GM23338 (cell line): ENCODE measurements around the gene LGI1. TPM values are rescaled to one million over a fixed set of nuclear protein-coding genes. Genes with fewer than 3 reads are reported as not detected.

ENCODE experiments used
- ATAC-seq: fragments of 200-7000 bp; cut with Tn5 transposase; 3 replicates; pipeline ENCODE4 v1.9.1; 2020
- DNase-seq: peaks from one replicate; pipeline ENCODE4 v3.0.0-alpha.2; 2015; ENCODE audit warnings: low spot score
- H2AFZ ChIP-seq: fragments of 200-600 bp; sonication (generic); 2 replicates; pipeline ENCODE4 v1.8.0; 2016; ENCODE audit warnings: antibody characterized with exemption, mild to moderate bottlenecking, moderate library complexity
- H3F3A ChIP-seq: fragments of 200-600 bp; sonication (generic); replicated peaks from 2 replicates; pipeline ENCODE4 v1.8.0; 2017; ENCODE audit warnings: antibody characterized with exemption, mixed run types, low read depth
- H3K27ac ChIP-seq: fragments of 200-600 bp; sonication (generic); 2 replicates; pipeline ENCODE4 v1.6.1; 2016; ENCODE audit warnings: low read depth
- H3K27me3 ChIP-seq: fragments of 200-600 bp; sonication (generic); 2 replicates; pipeline ENCODE4 v1.8.0; 2016; ENCODE audit warnings: mild to moderate bottlenecking, mixed run types, moderate library complexity; ENCODE audit not compliant: insufficient read depth
- H3K36me3 ChIP-seq: fragments of 200-600 bp; sonication (generic); 2 replicates; pipeline ENCODE4 v1.8.0; 2016; ENCODE audit warnings: mild to moderate bottlenecking; ENCODE audit not compliant: insufficient read depth
- H3K4me1 ChIP-seq: fragments of 200-600 bp; sonication (generic); 2 replicates; pipeline ENCODE4 v1.8.0; 2016; ENCODE audit warnings: mild to moderate bottlenecking, moderate library complexity; ENCODE audit not compliant: insufficient read depth
- H3K4me2 ChIP-seq: fragments of 200-600 bp; sonication (generic); 2 replicates; pipeline ENCODE4 v1.7.1; 2017; ENCODE audit warnings: mixed run types
- H3K4me3 ChIP-seq: fragments of 200-600 bp; sonication (generic); 2 replicates; pipeline ENCODE4 v1.6.1; 2016; ENCODE audit warnings: mixed run types
- H3K79me2 ChIP-seq: fragments of 200-600 bp; sonication (generic); replicated peaks from 2 replicates; pipeline ENCODE4 v1.8.0; 2017; ENCODE audit warnings: mild to moderate bottlenecking; ENCODE audit not compliant: insufficient read depth
- H3K9me2 ChIP-seq: fragments of 200-600 bp; sonication (generic); 2 replicates; pipeline ENCODE4 v1.8.0; 2017; ENCODE audit not compliant: insufficient read depth
- H4K20me1 ChIP-seq: fragments of 200-600 bp; sonication (generic); replicated peaks from 2 replicates; pipeline ENCODE4 v1.8.0; 2017; ENCODE audit warnings: mild to moderate bottlenecking; ENCODE audit not compliant: insufficient read depth
- H3K27ac Mint-ChIP-seq: 2 replicates; pipeline ENCODE4 v1.8.0; 2020; ENCODE audit warnings: inconsistent platforms, mild to moderate bottlenecking, moderate library complexity, mixed read lengths
- H3K27me3 Mint-ChIP-seq: 3 replicates; pipeline ENCODE4 v1.8.0; 2022; ENCODE audit warnings: low read depth, mild to moderate bottlenecking, moderate library complexity, mixed read lengths, inconsistent platforms; ENCODE audit not compliant: insufficient read depth, poor library complexity
- H3K36me3 Mint-ChIP-seq: 3 replicates; pipeline ENCODE4 v1.8.0; 2021; ENCODE audit warnings: low read depth, mild to moderate bottlenecking, inconsistent platforms, moderate library complexity, mixed read lengths
- H3K4me1 Mint-ChIP-seq: 3 replicates; pipeline ENCODE4 v1.8.0; 2020; ENCODE audit warnings: mild to moderate bottlenecking, inconsistent platforms, mixed read lengths
- H3K4me3 Mint-ChIP-seq: 3 replicates; pipeline ENCODE4 v1.8.0; 2021; ENCODE audit warnings: moderate library complexity, mild to moderate bottlenecking, inconsistent platforms, mixed read lengths
- H3K9me3 Mint-ChIP-seq: 3 replicates; pipeline ENCODE4 v1.8.0; 2020; ENCODE audit warnings: moderate library complexity, mild to moderate bottlenecking, inconsistent platforms, mixed read lengths
- CREB1 ChIP-seq: fragments of 250-450 bp; sonication (Bioruptor Pico); IDR thresholded peaks from 2 replicates; pipeline ENCODE4 v1.5.0; 2020; ENCODE audit warnings: low read depth, mild to moderate bottlenecking, moderate library complexity
- EZH2 ChIP-seq: fragments of 200-600 bp; sonication (generic); IDR thresholded peaks from one replicate; pipeline ENCODE4 v1.8.0; 2017; ENCODE audit warnings: antibody characterized with exemption, mild to moderate bottlenecking, low read depth; ENCODE audit not compliant: unreplicated experiment
- EZH2phosphoT487 ChIP-seq: fragments of 200-600 bp; sonication (generic); IDR thresholded peaks from one replicate; pipeline ENCODE4 v1.8.1; 2018; ENCODE audit warnings: antibody characterized with exemption; ENCODE audit not compliant: unreplicated experiment
- JUNB ChIP-seq: IDR thresholded peaks from one replicate; pipeline ENCODE4 v1.6.1; 2016; ENCODE audit warnings: antibody characterized with exemption; ENCODE audit not compliant: unreplicated experiment
- NANOG ChIP-seq: IDR thresholded peaks from 2 replicates; pipeline ENCODE4 v1.6.1; 2016; ENCODE audit warnings: antibody characterized with exemption, borderline replicate concordance
- POLR2AphosphoS5 ChIP-seq: IDR thresholded peaks from 2 replicates; pipeline ENCODE4 v1.6.1; 2016; ENCODE audit warnings: antibody characterized with exemption, low read depth
- STAT1 ChIP-seq: IDR thresholded peaks from one replicate; pipeline ENCODE4 v1.6.1; 2016; ENCODE audit warnings: antibody characterized with exemption; ENCODE audit not compliant: unreplicated experiment
- ZNF114 ChIP-seq: fragments of 250-450 bp; sonication (Bioruptor Pico); IDR thresholded peaks from 2 replicates; pipeline ENCODE4 v1.5.0; 2020; ENCODE audit warnings: mild to moderate bottlenecking, moderate library complexity
- ZNF331 ChIP-seq: fragments of 250-450 bp; sonication (Bioruptor Pico); IDR thresholded peaks from 2 replicates; pipeline ENCODE4 v1.5.0; 2020; ENCODE audit warnings: low read depth, mild to moderate bottlenecking, moderate library complexity
- polyA plus RNA-seq: library from polyadenylated mRNA; unstranded; fragments of >200 nt; fragmentation: Nextera tagmentation; extraction: Ambion mirVana; gene quantifications from 2 replicates; pipeline ENCODE4 v1.2.1, GENCODE V29; 2016
- total RNA-seq: library from RNA; depleted of rRNA; stranded (reverse); fragments of >200 nt; shearing (Covaris generic); gene quantifications from 2 replicates; pipeline ENCODE4 v1.2.3, GENCODE V29; 2014
- TF ChIP-seq, protein P1 (sequence below): IDR thresholded peaks from one replicate; pipeline ENCODE4 v1.6.1; 2018; ENCODE audit warnings: antibody characterized with exemption; ENCODE audit not compliant: unreplicated experiment
- TF ChIP-seq, protein P2 (sequence below), 2 experiments: fragments of 200-600 bp in 1 of 2; sonication (generic) in 1 of 2; conservative IDR thresholded peaks; 2 replicates each; pipeline versions ENCODE4 v1.5.1 to v1.6.1; 2016 to 2017; ENCODE audit warnings: antibody characterized with exemption in 2 of 2, low read depth in 2 of 2, mild to moderate bottlenecking in 2 of 2, moderate library complexity in 1 of 2
- TF ChIP-seq, protein P3 (sequence below): IDR thresholded peaks from 2 replicates; pipeline ENCODE4 v1.6.1; 2016; ENCODE audit warnings: antibody characterized with exemption

LGI1 gene
- total and polyA plus RNA-seq, 2 experiments from 2014 or later = 0.28 to 0.31 TPM

DNA sequence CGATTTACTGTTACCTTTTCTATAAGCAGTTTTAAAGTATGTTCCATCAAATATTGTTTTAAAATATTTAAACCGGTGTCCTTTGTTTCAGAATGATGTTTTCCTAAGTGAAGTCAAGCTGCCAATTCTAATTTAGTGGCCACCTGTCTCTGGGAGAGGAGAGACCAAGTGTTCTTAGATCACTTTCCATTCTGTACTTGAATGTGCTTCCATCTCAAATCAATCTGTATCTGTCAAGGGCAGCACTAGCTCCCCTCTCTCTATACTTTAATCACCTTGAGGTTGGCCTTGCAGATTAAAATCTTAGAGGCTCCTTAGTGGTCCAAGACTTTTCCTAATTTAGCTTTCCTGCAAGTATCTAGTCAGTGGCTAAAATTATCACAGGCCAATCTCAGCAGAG is 49.6 kb downstream of the LGI1 start:
- Mint-ChIP-seq H3K27ac (no peak overlapping the region), H3K4me3 (no peak overlapping the region), H3K9me3 (no peaks in the 10 kb centered on the region), H3K4me1 (peaks cover 13% of the 10 kb centered on the region; the same call in 2 of the 3 replicates), H3K36me3 (no peaks in the 10 kb centered on the region), H3K27me3 (no peaks in the 10 kb centered on the region)
- TF ChIP-seq POLR2AphosphoS5 (no peak), NANOG (no peak), EZH2phosphoT487 (no peak), CREB1 (no peak), ZNF114 (CRISPR knock-in tag) (no peak), JUNB (no peak), EZH2 (no peak), ZNF331 (no peak), STAT1 (no peak)
- TF ChIP-seq, protein P1, sequence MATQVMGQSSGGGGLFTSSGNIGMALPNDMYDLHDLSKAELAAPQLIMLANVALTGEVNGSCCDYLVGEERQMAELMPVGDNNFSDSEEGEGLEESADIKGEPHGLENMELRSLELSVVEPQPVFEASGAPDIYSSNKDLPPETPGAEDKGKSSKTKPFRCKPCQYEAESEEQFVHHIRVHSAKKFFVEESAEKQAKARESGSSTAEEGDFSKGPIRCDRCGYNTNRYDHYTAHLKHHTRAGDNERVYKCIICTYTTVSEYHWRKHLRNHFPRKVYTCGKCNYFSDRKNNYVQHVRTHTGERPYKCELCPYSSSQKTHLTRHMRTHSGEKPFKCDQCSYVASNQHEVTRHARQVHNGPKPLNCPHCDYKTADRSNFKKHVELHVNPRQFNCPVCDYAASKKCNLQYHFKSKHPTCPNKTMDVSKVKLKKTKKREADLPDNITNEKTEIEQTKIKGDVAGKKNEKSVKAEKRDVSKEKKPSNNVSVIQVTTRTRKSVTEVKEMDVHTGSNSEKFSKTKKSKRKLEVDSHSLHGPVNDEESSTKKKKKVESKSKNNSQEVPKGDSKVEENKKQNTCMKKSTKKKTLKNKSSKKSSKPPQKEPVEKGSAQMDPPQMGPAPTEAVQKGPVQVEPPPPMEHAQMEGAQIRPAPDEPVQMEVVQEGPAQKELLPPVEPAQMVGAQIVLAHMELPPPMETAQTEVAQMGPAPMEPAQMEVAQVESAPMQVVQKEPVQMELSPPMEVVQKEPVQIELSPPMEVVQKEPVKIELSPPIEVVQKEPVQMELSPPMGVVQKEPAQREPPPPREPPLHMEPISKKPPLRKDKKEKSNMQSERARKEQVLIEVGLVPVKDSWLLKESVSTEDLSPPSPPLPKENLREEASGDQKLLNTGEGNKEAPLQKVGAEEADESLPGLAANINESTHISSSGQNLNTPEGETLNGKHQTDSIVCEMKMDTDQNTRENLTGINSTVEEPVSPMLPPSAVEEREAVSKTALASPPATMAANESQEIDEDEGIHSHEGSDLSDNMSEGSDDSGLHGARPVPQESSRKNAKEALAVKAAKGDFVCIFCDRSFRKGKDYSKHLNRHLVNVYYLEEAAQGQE = no peak
- TF ChIP-seq, protein P2, sequence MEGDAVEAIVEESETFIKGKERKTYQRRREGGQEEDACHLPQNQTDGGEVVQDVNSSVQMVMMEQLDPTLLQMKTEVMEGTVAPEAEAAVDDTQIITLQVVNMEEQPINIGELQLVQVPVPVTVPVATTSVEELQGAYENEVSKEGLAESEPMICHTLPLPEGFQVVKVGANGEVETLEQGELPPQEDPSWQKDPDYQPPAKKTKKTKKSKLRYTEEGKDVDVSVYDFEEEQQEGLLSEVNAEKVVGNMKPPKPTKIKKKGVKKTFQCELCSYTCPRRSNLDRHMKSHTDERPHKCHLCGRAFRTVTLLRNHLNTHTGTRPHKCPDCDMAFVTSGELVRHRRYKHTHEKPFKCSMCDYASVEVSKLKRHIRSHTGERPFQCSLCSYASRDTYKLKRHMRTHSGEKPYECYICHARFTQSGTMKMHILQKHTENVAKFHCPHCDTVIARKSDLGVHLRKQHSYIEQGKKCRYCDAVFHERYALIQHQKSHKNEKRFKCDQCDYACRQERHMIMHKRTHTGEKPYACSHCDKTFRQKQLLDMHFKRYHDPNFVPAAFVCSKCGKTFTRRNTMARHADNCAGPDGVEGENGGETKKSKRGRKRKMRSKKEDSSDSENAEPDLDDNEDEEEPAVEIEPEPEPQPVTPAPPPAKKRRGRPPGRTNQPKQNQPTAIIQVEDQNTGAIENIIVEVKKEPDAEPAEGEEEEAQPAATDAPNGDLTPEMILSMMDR (conservative IDR thresholded peaks at IDR 0.05; ENCODE audit: low read depth in 2 of 2) = no peak
- H3K4me3 ChIP-seq = no peak overlapping the region
- H3K36me3 ChIP-seq = no peaks in the 10 kb centered on the region
- no peaks in the 10 kb centered on the region for H3K27me3 ChIP-seq
- no peaks in the 10 kb centered on the region for H3K79me2 ChIP-seq
- H3K27ac ChIP-seq = no peak overlapping the region
- ATAC-seq = no peak
- H3F3A ChIP-seq = no peaks in the 10 kb centered on the region
- no peaks in the 10 kb centered on the region; the same call in 1 of the 2 replicates for H3K9me2 ChIP-seq
- no peaks in the 10 kb centered on the region for H3K4me1 ChIP-seq
- no peaks in the 10 kb centered on the region for H4K20me1 ChIP-seq
- no peak for DNase-seq
- no peak overlapping the region for H2AFZ ChIP-seq
- H3K4me2 ChIP-seq = no peak overlapping the region

DNA sequence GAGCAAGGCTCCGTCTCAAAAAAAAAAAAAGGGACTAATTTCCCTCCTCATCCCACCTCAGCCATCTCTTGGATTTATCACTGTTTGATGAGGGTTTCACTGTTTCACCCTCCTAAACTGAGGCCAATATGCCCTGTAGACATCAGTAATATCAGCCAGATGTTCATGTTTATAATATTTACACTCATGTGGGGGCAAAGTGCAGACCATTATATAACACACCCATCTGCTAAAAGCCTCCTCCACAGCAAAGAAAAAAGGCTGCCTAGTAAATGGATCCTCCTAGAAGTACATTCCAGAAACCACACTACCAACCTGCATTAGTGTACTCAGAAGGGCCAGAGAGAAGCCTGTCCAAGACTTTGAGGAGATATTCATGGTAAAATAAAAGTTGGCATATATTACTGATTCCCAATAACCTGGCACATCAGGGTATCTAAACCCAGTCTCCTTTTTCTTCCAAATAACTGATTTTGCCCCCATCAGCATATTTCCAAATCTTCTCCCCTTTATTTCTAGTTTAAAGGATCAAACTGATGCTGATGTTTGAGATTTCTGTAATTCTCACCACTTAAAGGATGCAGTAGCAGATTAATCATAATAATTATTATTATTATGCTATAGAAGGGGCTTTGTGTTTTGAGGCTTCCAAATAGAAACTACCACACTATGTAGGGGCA is 55.1 kb downstream of the LGI1 start:
- Histone ChIP-seq H3K36me3 (no peaks in the 10 kb centered on the region), H3K27ac (no peak overlapping the region), H3K4me3 (no peak overlapping the region), H3K79me2 (no peaks in the 10 kb centered on the region), H3K9me2 (no peaks in the 10 kb centered on the region), H3K4me1 (peaks cover 11% of the 10 kb centered on the region; the same call in 1 of the 2 replicates), H3F3A (no peaks in the 10 kb centered on the region), H2AFZ (no peak overlapping the region), H3K27me3 (peaks cover 15% of the 10 kb centered on the region), H3K4me2 (no peak overlapping the region), H4K20me1 (no peaks in the 10 kb centered on the region)
- DNase-seq (no peak), ATAC-seq (no peak)
- H3K27me3 Mint-ChIP-seq = peaks cover 7% of the 10 kb centered on the region
- H3K27ac Mint-ChIP-seq = no peak overlapping the region
- no peaks in the 10 kb centered on the region for H3K9me3 Mint-ChIP-seq
- H3K4me3 Mint-ChIP-seq = no peak overlapping the region
- no peaks in the 10 kb centered on the region for H3K36me3 Mint-ChIP-seq
- H3K4me1 Mint-ChIP-seq = peaks cover 8% of the 10 kb centered on the region
- TF ChIP-seq STAT1 (no peak), CREB1 (no peak)
- TF ChIP-seq, protein P3, sequence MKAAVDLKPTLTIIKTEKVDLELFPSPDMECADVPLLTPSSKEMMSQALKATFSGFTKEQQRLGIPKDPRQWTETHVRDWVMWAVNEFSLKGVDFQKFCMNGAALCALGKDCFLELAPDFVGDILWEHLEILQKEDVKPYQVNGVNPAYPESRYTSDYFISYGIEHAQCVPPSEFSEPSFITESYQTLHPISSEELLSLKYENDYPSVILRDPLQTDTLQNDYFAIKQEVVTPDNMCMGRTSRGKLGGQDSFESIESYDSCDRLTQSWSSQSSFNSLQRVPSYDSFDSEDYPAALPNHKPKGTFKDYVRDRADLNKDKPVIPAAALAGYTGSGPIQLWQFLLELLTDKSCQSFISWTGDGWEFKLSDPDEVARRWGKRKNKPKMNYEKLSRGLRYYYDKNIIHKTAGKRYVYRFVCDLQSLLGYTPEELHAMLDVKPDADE = no peak
- TF ChIP-seq, protein P2 (conservative IDR thresholded peaks at IDR 0.05; ENCODE audit: low read depth in 2 of 2) = no peak
